ENCODE results near the gene ETV6. TPM values are rescaled to one million over a fixed set of nuclear protein-coding genes. Genes with fewer than 3 reads are reported as not detected.
A peak's percentile ranks its signal among the peaks of the same experiment; 100 is the strongest.

ETV6 gene
- total RNA-seq, 6 experiments from 2014 or later, result 7.2 to 28.3 (median 11.0) TPM

GRCh38 chr12:11660624-11661023 is 11.2 kb downstream of the ETV6 start:
- 22% methylated on average over 1 of the region's 1 CpG for WGBS (ENCODE audit: insufficient coverage, low coverage, low lambda C conversion rate, missing lambda C conversion rate)
- peaks cover 0 to 16% (median 4%) of the 10 kb centered on the region in 4 donors for H3K4me1 ChIP-seq
- no peak for DNase-seq

GRCh38 chr12:11661491-11662089 is 12.1 kb downstream of the ETV6 start:
- 71% methylated on average over 4 of the region's 8 CpGs for WGBS (ENCODE audit: insufficient coverage, low coverage, low lambda C conversion rate, missing lambda C conversion rate)
- TF ChIP-seq, protein P1, sequence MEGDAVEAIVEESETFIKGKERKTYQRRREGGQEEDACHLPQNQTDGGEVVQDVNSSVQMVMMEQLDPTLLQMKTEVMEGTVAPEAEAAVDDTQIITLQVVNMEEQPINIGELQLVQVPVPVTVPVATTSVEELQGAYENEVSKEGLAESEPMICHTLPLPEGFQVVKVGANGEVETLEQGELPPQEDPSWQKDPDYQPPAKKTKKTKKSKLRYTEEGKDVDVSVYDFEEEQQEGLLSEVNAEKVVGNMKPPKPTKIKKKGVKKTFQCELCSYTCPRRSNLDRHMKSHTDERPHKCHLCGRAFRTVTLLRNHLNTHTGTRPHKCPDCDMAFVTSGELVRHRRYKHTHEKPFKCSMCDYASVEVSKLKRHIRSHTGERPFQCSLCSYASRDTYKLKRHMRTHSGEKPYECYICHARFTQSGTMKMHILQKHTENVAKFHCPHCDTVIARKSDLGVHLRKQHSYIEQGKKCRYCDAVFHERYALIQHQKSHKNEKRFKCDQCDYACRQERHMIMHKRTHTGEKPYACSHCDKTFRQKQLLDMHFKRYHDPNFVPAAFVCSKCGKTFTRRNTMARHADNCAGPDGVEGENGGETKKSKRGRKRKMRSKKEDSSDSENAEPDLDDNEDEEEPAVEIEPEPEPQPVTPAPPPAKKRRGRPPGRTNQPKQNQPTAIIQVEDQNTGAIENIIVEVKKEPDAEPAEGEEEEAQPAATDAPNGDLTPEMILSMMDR (IDR thresholded peaks at IDR 0.05), result no peak
- no peak for TF ChIP-seq POLR2A (IDR thresholded peaks at IDR 0.05)
- no peak overlapping the region for H3K4me3 ChIP-seq
- no peaks in the 10 kb centered on the region for H3K9me3 ChIP-seq
- no peak overlapping the region for H3K27ac ChIP-seq
- no peak for ATAC-seq
- DNase-seq, result no peak
- no peaks in the 10 kb centered on the region for H3K27me3 ChIP-seq
- no peaks in the 10 kb centered on the region for H3K36me3 ChIP-seq
- intact Hi-C loops (cut with DNase I), result no loop called here
- H3K4me1 ChIP-seq, result peaks cover 0 to 15% (median 4%) of the 10 kb centered on the region in 4 donors

More at GRCh38 chr12:11660624-11661023, 11.2 kb downstream of the ETV6 start:
- no peaks in the 10 kb centered on the region for H3K9me3 ChIP-seq
- intact Hi-C loops (cut with DNase I), result no loop called here
- H3K4me3 ChIP-seq, result no peak overlapping the region
- no peaks in the 10 kb centered on the region for H3K27me3 ChIP-seq
- no peak for TF ChIP-seq POLR2A (IDR thresholded peaks at IDR 0.05)
- TF ChIP-seq, protein P1 (IDR thresholded peaks at IDR 0.05), result no peak
- no peaks in the 10 kb centered on the region for H3K36me3 ChIP-seq
- ATAC-seq, result peak; percentile 46 to 84 (median 58)
- H3K27ac ChIP-seq, result no peak overlapping the region

- Histone ChIP-seq H3K27me3 (no peaks in the 10 kb centered on the region), H3K9me3 (no peaks in the 10 kb centered on the region), H3K27ac (no peak overlapping the region), H3K4me1 (peaks cover 0 to 15% (median 4%) of the 10 kb centered on the region in 4 donors), H3K36me3 (no peaks in the 10 kb centered on the region), H3K4me3 (no peak overlapping the region)
- WGBS (ENCODE audit: insufficient coverage, low coverage, low lambda C conversion rate, missing lambda C conversion rate), result 100% methylated on average over 2 of the region's 3 CpGs
- TF ChIP-seq POLR2A (IDR thresholded peaks at IDR 0.05), result no peak
- TF ChIP-seq, protein P1 (IDR thresholded peaks at IDR 0.05), result no peak
- intact Hi-C loops (cut with DNase I), result no loop called here
- no peak for DNase-seq
- ATAC-seq, result no peak
Measured at GRCh38 chr12:11662369-11662768, 12.9 kb downstream of the ETV6 start.

- H3K27me3 ChIP-seq, result no peaks in the 10 kb centered on the region
- ATAC-seq (no peak), DNase-seq (no peak)
- 95% methylated on average over 4 of the region's 7 CpGs for WGBS (ENCODE audit: insufficient coverage, low coverage, low lambda C conversion rate, missing lambda C conversion rate)
- no peak overlapping the region for H3K27ac ChIP-seq
- TF ChIP-seq, protein P1 (IDR thresholded peaks at IDR 0.05), result no peak
- TF ChIP-seq POLR2A (IDR thresholded peaks at IDR 0.05), result no peak
- H3K4me1 ChIP-seq, result peaks cover 0 to 15% (median 4%) of the 10 kb centered on the region in 4 donors
- H3K36me3 ChIP-seq, result no peaks in the 10 kb centered on the region
- no peak overlapping the region for H3K4me3 ChIP-seq
- intact Hi-C loops (cut with DNase I), result no loop called here
- H3K9me3 ChIP-seq, result no peaks in the 10 kb centered on the region
Measured at GRCh38 chr12:11663130-11663529, 13.7 kb downstream of the ETV6 start.

All from right lobe of liver (tissue), 6 donors.